Body of pancreas (tissue), 4 donors: Measurements from ENCODE around the gene C10orf90. TPM values are rescaled to one million over a fixed set of nuclear protein-coding genes. Genes with fewer than 3 reads are reported as not detected.

Experiments used
- ATAC-seq: fragments of 150-250 bp; one replicate; pipeline ENCODE4 v1.9.1; 2016
- DNase-seq, 4 donors: peaks; one replicate each; pipeline ENCODE4 v3.0.0-alpha.2; 2019
- H3K27ac ChIP-seq, 4 donors: fragments of 200-600 bp; sonication (generic); 1 replicate in 3 of 4; 2 replicates in 1 of 4; pipeline versions ENCODE4 v1.5.1 to v1.6.1; 2016 to 2019; ENCODE audit warnings: mild to moderate bottlenecking in 1 of 4, mixed read lengths in 1 of 4, moderate library complexity in 1 of 4
- H3K27me3 ChIP-seq, 2 donors: fragments of 200-600 bp; sonication (generic); one replicate each; pipeline ENCODE4 v1.6.0; 2016; ENCODE audit warnings: mild to moderate bottlenecking in 1 of 2
- H3K36me3 ChIP-seq, 2 donors: fragments of 200-600 bp; sonication (generic); replicated peaks in 1 of 2; 2 replicates each; pipeline ENCODE4 v1.5.1; 2016; ENCODE audit warnings: low read depth in 2 of 2; ENCODE audit not compliant: insufficient read depth in 1 of 2
- H3K4me1 ChIP-seq: fragments of 200-600 bp; sonication (generic); one replicate; pipeline ENCODE4 v1.6.0; 2016
- H3K4me3 ChIP-seq, 2 donors: fragments of 200-600 bp; sonication (generic); 1 replicate in 1 of 2; 2 replicates in 1 of 2; pipeline ENCODE4 v1.5.1; 2016 to 2019
- H3K9me3 ChIP-seq, 3 donors: fragments of 200-600 bp; sonication (generic); 1 replicate in 2 of 3; 2 replicates in 1 of 3; pipeline ENCODE4 v1.5.1; 2016
- CTCF ChIP-seq, 7 experiments: fragments of 450-650 bp in 4 of 7; fragments of 200-600 bp in 3 of 7; sonication (generic) in 3 of 7; IDR thresholded peaks; one replicate each; pipeline ENCODE4 v1.5.1; 2016 to 2019; ENCODE audit warnings: antibody characterized with exemption in 7 of 7
- POLR2A ChIP-seq, 3 donors: fragments of 450-650 bp; IDR thresholded peaks; one replicate each; pipeline ENCODE4 v1.6.1; 2016; ENCODE audit warnings: antibody characterized with exemption in 3 of 3, mild to moderate bottlenecking in 2 of 3
- WGBS, 2 donors: methylation state at CpG; one replicate each; pipeline ENCODE4 v1.1.5; 2017; 5-methylcytosine and 5-hydroxymethylcytosine counted together
- intact Hi-C: fragments of 100-400 bp; cut with DNase I; formaldehyde crosslinking; loops from one replicate; pipeline ENCODE4 v1.15.1; 2023
- total RNA-seq, 2 donors: library from RNA; depleted of rRNA; stranded (reverse); fragments of >200 nt; gene quantifications; one replicate each; pipeline ENCODE4 v1.1.0, GENCODE V29; 2016

C10orf90 gene
- total RNA-seq, 2 donors from 2014 or later = not detected

GRCh38 chr10:126569513-126570244 lies 100.8 kb downstream of the C10orf90 start:
- DNase-seq (no peak), ATAC-seq (peak; percentile 49)
- H3K4me3 ChIP-seq = no peak overlapping the region
- no peaks in the 10 kb centered on the region for H3K27me3 ChIP-seq
- intact Hi-C loops = no loop called here
- peaks cover 35% of the 10 kb centered on the region for H3K4me1 ChIP-seq
- no peak for TF ChIP-seq CTCF (IDR thresholded peaks at IDR 0.05)
- no peak for TF ChIP-seq POLR2A (IDR thresholded peaks at IDR 0.05)
- 21 to 25% methylated on average over 8 of the region's 8 CpGs for WGBS, 2 donors
- H3K27ac ChIP-seq = no peak overlapping the region
- no peaks in the 10 kb centered on the region for H3K9me3 ChIP-seq
- no peaks in the 10 kb centered on the region for H3K36me3 ChIP-seq

DNA sequence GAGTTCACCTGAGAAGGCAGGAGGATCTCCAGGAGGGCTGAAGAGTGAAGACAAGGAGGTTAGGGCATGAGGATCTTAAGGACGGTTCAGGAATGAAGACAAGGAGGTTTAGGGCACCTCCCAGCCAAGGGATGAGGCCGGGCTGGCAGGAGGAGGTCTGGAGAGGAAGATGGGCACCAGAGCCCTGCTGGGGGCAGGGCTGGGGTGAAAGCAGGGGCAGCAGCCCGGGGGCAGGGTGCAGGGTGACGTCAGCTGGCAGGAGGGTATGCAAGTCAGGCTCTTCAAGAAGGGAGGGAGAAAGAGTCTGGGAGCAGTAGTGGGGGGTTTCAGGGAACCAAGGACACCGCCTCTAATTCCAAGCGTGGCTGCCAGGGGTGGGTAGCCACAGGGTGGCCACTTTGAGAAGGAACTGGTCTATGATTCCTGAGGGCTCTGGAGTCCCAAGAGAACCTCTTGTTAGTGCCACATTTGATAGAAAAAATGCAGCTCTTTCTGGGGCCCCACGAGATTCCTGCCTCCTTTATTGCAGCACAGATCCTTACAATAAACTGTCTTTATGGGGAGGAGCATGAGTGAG lies 101.6 kb downstream of the C10orf90 start:
- Histone ChIP-seq H3K27ac (no peak overlapping the region), H3K4me1 (peaks cover 35% of the 10 kb centered on the region), H3K36me3 (no peaks in the 10 kb centered on the region), H3K9me3 (no peaks in the 10 kb centered on the region), H3K27me3 (no peaks in the 10 kb centered on the region), H3K4me3 (no peak overlapping the region)
- intact Hi-C loops = no loop called here
- TF ChIP-seq CTCF (IDR thresholded peaks at IDR 0.05) (no peak), POLR2A (IDR thresholded peaks at IDR 0.05) (no peak)
- DNase-seq (no peak), ATAC-seq (no peak)
- 68 to 83% methylated on average over 7 of the region's 7 CpGs for WGBS, 2 donors

DNA sequence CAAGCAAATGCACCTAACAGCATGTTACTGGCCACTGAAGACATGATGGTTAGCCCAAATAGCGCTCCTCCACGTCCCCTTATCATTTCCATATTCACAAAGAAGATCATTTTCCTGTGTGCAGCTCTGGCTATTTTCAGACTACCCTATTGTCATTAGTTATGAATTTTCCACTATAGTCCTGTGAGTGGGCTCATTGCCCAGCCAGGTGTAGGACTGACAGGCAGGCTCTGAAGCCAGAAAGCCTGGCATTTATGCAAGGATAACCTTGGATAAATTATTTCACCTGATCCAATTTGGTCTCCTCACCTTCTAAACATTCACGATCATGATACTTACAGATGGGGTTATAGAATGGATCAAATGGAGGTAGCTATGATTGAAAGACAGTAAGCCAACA lies 104.6 kb downstream of the C10orf90 start:
- intact Hi-C loops = no loop called here

DNA sequence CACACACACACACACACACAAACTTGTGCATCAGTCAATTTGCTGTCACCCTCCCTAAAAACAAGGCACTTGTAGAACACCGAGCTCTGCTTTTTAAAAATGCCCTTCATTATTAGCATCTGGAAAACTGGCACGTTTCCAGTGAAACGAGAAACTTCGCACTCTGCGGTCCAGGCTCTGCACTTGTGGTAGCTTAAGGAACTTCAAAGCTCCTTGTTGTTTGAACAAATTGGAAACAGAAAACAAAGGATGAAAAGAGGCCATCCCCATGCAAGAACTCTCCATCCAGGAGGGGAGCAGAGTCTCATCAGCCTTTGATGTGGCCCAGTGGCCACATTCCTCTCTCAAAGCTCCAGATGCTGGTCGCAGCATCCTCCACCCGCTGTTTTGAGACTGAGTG lies 105.1 kb downstream of the C10orf90 start:
- H3K36me3 ChIP-seq = no peaks in the 10 kb centered on the region
- no peak for ATAC-seq
- TF ChIP-seq POLR2A (IDR thresholded peaks at IDR 0.05) = no peak
- TF ChIP-seq CTCF (IDR thresholded peaks at IDR 0.05) = no peak
- H3K4me3 ChIP-seq = no peak overlapping the region
- no peaks in the 10 kb centered on the region for H3K9me3 ChIP-seq
- DNase-seq = no peak
- no peaks in the 10 kb centered on the region for H3K27me3 ChIP-seq
- intact Hi-C loops = no loop called here
- 51 to 54% methylated on average over 7 of the region's 7 CpGs for WGBS, 2 donors
- H3K27ac ChIP-seq = no peak overlapping the region
- H3K4me1 ChIP-seq = peaks cover 22% of the 10 kb centered on the region

More for the DNA sequence above, 104.6 kb downstream of the C10orf90 start:
- DNase-seq (peak in 2 of 4 donors; percentile 15 to 67), ATAC-seq (no peak)
- Histone ChIP-seq H3K27ac (no peak overlapping the region), H3K9me3 (no peaks in the 10 kb centered on the region), H3K4me1 (peaks cover 26% of the 10 kb centered on the region), H3K4me3 (no peak overlapping the region), H3K36me3 (no peaks in the 10 kb centered on the region), H3K27me3 (no peaks in the 10 kb centered on the region)
- 29 to 38% methylated on average over 3 of the region's 3 CpGs for WGBS, 2 donors
- no peak for TF ChIP-seq POLR2A (IDR thresholded peaks at IDR 0.05)
- TF ChIP-seq CTCF (IDR thresholded peaks at IDR 0.05) = no peak
